ENCODE data around the gene AFF1. TPM values are rescaled to one million over a fixed set of nuclear protein-coding genes. Genes with fewer than 3 reads are reported as not detected.

The AFF1 gene
- total RNA-seq, 1 experiment from 2014 or later, result 61.9 TPM

DNA sequence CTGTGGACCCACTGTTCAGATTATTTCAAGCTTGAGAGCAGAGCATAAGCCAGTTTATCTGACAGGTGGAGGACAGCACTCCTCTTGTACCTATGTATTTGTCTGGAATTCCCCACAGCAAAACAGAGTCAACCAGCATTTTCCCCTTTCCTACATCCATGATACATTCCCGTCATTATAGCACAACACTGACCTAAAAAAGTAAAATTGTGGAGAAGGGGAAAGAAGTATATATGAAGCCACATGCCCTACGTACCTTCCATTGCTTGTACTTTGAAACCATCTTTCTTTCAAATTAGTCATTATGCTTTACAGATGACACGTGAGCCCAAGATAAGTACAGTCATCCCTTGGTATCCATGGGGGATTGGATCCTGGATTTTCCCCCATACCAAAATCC lies 212.3 kb downstream of the AFF1 start:
- CTCF ChIA-PET, result interaction anchor here (0.6 to 0.7 kb wide), 2 partner anchors 84 to 156 kb away, joined by 3 read pairs; no protein-coding TSS in a partner anchor
- no peaks in the 10 kb centered on the region for H3K27me3 Mint-ChIP-seq (ENCODE audit: insufficient read depth, unreplicated experiment)
- POLR2A ChIA-PET, result interaction anchor here (1.6 kb wide), 1 partner anchor 211 kb away, joined by 3 read pairs; no protein-coding TSS in a partner anchor
- peaks cover 38% of the 10 kb centered on the region for H3K36me3 Mint-ChIP-seq (ENCODE audit: insufficient read depth, unreplicated experiment)
- H3K9me3 Mint-ChIP-seq (ENCODE audit: unreplicated experiment), result no peaks in the 10 kb centered on the region
- BruUV-seq (replicated peaks), result no TSS peak
- no peak overlapping the region for H3K4me3 Mint-ChIP-seq (ENCODE audit: unreplicated experiment)
- DNase-seq (ENCODE audit: unreplicated experiment), result no peak
- H3K27ac Mint-ChIP-seq (ENCODE audit: low read depth, unreplicated experiment), result no peak overlapping the region
- intact Hi-C loops (cut with micrococcal nuclease), result no loop called here
- peaks cover 6% of the 10 kb centered on the region for H3K4me1 Mint-ChIP-seq (ENCODE audit: insufficient read depth, unreplicated experiment)
- TF ChIP-seq CTCF (IDR thresholded peaks at IDR 0.05; ENCODE audit: unreplicated experiment), result no peak

GRCh38 chr4:87150498-87151261 lies 215.9 kb downstream of the AFF1 start:
- Mint-ChIP-seq H3K9me3 (ENCODE audit: unreplicated experiment) (no peaks in the 10 kb centered on the region), H3K27ac (ENCODE audit: low read depth, unreplicated experiment) (no peak overlapping the region), H3K36me3 (ENCODE audit: insufficient read depth, unreplicated experiment) (peaks cover 8% of the 10 kb centered on the region), H3K27me3 (ENCODE audit: insufficient read depth, unreplicated experiment) (no peaks in the 10 kb centered on the region), H3K4me3 (ENCODE audit: unreplicated experiment) (no peak overlapping the region), H3K4me1 (ENCODE audit: insufficient read depth, unreplicated experiment) (peaks cover 11% of the 10 kb centered on the region)
- CTCF ChIA-PET, result interaction anchor here (0.6 to 6.5 kb wide), 31 partner anchors 8 to 1520 kb away, joined by 3 to 76 read pairs (median 3); partner anchors contain the start of gene KLHL8
- intact Hi-C loops (cut with micrococcal nuclease), result loop anchor here (1.0 to 10.0 kb wide), 4 partner anchors 85 to 694 kb away; no protein-coding TSS in a partner anchor
- BruUV-seq (replicated peaks), result no TSS peak
- POLR2A ChIA-PET, result interaction anchor here (0.6 to 2.2 kb wide), 11 partner anchors 9 to 228 kb away, joined by 3 to 15 read pairs (median 4); partner anchors contain the start of gene AFF1
- peak; percentile 85 for DNase-seq (ENCODE audit: unreplicated experiment)
- peak; percentile 81 for TF ChIP-seq CTCF (IDR thresholded peaks at IDR 0.05; ENCODE audit: unreplicated experiment)

- DNase-seq (ENCODE audit: unreplicated experiment), result no peak
- no peak for TF ChIP-seq CTCF (IDR thresholded peaks at IDR 0.05; ENCODE audit: unreplicated experiment)
- Mint-ChIP-seq H3K9me3 (ENCODE audit: unreplicated experiment) (no peaks in the 10 kb centered on the region), H3K27ac (ENCODE audit: low read depth, unreplicated experiment) (no peak overlapping the region), H3K27me3 (ENCODE audit: insufficient read depth, unreplicated experiment) (no peaks in the 10 kb centered on the region), H3K4me1 (ENCODE audit: insufficient read depth, unreplicated experiment) (peaks cover 11% of the 10 kb centered on the region), H3K4me3 (ENCODE audit: unreplicated experiment) (no peak overlapping the region), H3K36me3 (ENCODE audit: insufficient read depth, unreplicated experiment) (no peaks in the 10 kb centered on the region)
- intact Hi-C loops (cut with micrococcal nuclease), result loop anchor here (1.0 to 10.0 kb wide), 3 partner anchors 84 to 693 kb away; no protein-coding TSS in a partner anchor
- ChIA-PET CTCF (interaction anchor here (1.1 to 6.5 kb wide), 6 partner anchors 11 to 331 kb away, joined by 3 to 76 read pairs (median 8); partner anchors contain the start of gene KLHL8), POLR2A (interaction anchor here (1.0 to 2.2 kb wide), 3 partner anchors 10 to 216 kb away, joined by 3 to 15 read pairs (median 6); partner anchors contain the start of gene AFF1)
- no TSS peak for BruUV-seq (replicated peaks)
Measured at GRCh38 chr4:87151730-87152129, 216.9 kb downstream of the AFF1 start.

All from MCF 10A (cell line).